DOHH2 (cell line): ENCODE data around the gene PGF.

Experiments
- EZH2phosphoT487 ChIP-seq: fragments of 200-600 bp; sonication (generic); IDR thresholded peaks from 2 replicates; pipeline ENCODE4 v1.6.1; 2017; ENCODE audit warnings: borderline replicate concordance, mild to moderate bottlenecking, antibody characterized with exemption, low read length, moderate library complexity, mixed read lengths
- TF ChIP-seq, protein P1 (sequence below): fragments of 200-600 bp; sonication (generic); IDR thresholded peaks from one replicate; pipeline ENCODE4 v1.5.1; 2014; ENCODE audit warnings: antibody characterized with exemption, mild to moderate bottlenecking, low read depth, low read length; ENCODE audit not compliant: poor library complexity, severe bottlenecking

DNA sequence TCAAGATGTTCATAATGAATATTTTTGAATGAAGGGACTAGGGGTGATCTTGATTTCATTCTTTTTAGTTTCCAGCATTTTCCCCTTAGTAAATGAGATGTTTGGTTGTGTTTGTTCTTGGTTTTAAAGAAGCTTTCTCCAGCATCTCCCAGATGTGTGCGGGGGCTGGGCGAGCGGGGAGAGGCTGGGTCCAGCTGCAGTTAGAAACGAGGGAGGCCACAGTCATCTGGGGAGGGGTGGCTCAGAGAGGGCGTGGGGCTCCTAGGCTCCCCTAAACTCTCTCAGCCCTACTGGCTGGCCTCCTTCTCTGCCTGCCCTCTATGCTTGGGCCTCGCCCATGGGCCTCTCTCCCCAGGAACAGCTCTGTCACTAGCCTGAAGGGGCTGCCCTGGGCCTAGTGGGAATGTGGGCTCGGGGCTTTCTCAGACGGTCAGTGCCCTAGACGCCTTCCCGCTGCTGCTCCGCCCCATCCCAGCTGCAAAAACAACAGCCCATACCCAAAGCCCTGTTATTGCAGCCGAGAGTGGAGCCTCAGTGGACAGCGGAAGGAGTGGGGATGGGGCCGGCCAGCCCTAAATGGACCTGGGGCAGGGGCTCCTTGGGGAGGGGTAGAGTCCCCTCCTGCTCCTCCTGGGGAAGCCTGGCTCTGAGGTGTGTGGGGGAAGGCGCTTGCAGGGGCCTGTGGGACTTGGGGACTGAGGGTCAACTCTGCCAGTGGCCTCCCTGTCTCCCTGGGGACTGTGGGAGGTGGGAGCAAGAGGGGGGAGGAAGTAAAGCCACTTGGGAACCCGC is 29.0 kb upstream of the PGF start:
- TF ChIP-seq, protein P1, sequence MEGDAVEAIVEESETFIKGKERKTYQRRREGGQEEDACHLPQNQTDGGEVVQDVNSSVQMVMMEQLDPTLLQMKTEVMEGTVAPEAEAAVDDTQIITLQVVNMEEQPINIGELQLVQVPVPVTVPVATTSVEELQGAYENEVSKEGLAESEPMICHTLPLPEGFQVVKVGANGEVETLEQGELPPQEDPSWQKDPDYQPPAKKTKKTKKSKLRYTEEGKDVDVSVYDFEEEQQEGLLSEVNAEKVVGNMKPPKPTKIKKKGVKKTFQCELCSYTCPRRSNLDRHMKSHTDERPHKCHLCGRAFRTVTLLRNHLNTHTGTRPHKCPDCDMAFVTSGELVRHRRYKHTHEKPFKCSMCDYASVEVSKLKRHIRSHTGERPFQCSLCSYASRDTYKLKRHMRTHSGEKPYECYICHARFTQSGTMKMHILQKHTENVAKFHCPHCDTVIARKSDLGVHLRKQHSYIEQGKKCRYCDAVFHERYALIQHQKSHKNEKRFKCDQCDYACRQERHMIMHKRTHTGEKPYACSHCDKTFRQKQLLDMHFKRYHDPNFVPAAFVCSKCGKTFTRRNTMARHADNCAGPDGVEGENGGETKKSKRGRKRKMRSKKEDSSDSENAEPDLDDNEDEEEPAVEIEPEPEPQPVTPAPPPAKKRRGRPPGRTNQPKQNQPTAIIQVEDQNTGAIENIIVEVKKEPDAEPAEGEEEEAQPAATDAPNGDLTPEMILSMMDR = no peak
- TF ChIP-seq EZH2phosphoT487 = no peak
